Activated CD8-positive, alpha-beta memory T cell treated with anti-CD3 and anti-CD28 coated beads for 1 hour (primary cell): Measurements from ENCODE around the gene ADI1.

ENCODE experiments used
- DNase-seq, 2 donors: peaks; one replicate each; pipeline ENCODE4 v3.0.0-alpha.2; 2020; ENCODE audit warnings: low read depth in 1 of 2; ENCODE audit errors: extremely low read depth in 1 of 2

The ADI1 gene

GRCh38 chr2:3482363-3482821 lies 36.9 kb downstream of the ADI1 start:
- no peak for DNase-seq

- DNase-seq = no peak
Observed at GRCh38 chr2:3481736-3482362, 37.5 kb downstream of the ADI1 start.

- DNase-seq = no peak
Observed at GRCh38 chr2:3481011-3481400, 38.3 kb downstream of the ADI1 start.

- DNase-seq = no peak
Observed at GRCh38 chr2:3480352-3481010, 38.9 kb downstream of the ADI1 start.

- no peak for DNase-seq
Observed at GRCh38 chr2:3479430-3480320, 39.7 kb downstream of the ADI1 start.

GRCh38 chr2:3478846-3479385 lies 40.4 kb downstream of the ADI1 start:
- no peak for DNase-seq

GRCh38 chr2:3476985-3477327 lies 42.4 kb downstream of the ADI1 start:
- no peak for DNase-seq

GRCh38 chr2:3476321-3476984 lies 42.9 kb downstream of the ADI1 start:
- no peak for DNase-seq

- no peak for DNase-seq
Observed at GRCh38 chr2:3475771-3476170, 43.6 kb downstream of the ADI1 start.

GRCh38 chr2:3472966-3473365 lies 46.4 kb downstream of the ADI1 start:
- no peak for DNase-seq

GRCh38 chr2:3472296-3472695 lies 47.0 kb downstream of the ADI1 start:
- no peak for DNase-seq

- DNase-seq = no peak
Observed at GRCh38 chr2:3470856-3471737, 48.2 kb downstream of the ADI1 start.

GRCh38 chr2:3470166-3470651 lies 49.1 kb downstream of the ADI1 start:
- no peak for DNase-seq

- no peak for DNase-seq
Observed at GRCh38 chr2:3469486-3469885, 49.8 kb downstream of the ADI1 start.

- no peak for DNase-seq
Observed at GRCh38 chr2:3468296-3468988, 50.9 kb downstream of the ADI1 start.

- no peak for DNase-seq
Observed at GRCh38 chr2:3467654-3468053, 51.7 kb downstream of the ADI1 start.

- DNase-seq = no peak
Observed at GRCh38 chr2:3466966-3467365, 52.4 kb downstream of the ADI1 start.

GRCh38 chr2:3466482-3466863 lies 52.9 kb downstream of the ADI1 start:
- no peak for DNase-seq

- no peak for DNase-seq
Observed at GRCh38 chr2:3465844-3466481, 53.4 kb downstream of the ADI1 start.
